ENCODE measurements around the gene SPATC1L. TPM values are rescaled to one million over a fixed set of nuclear protein-coding genes. Genes with fewer than 3 reads are reported as not detected.
"Not testable (repeated sequence)": the region's sequence is repeated elsewhere in the genome, so short reads cannot be mapped to it uniquely, and the experiment has no call there.

The SPATC1L gene
- total RNA-seq, 1 donor from 2014 or later, result 4.5 TPM

- DNase-seq (ENCODE audit: low read depth), result not testable (repeated sequence)
Observed at GRCh38 chr21:46200877-46201803, 16.9 kb upstream of the SPATC1L start.

- DNase-seq (ENCODE audit: low read depth), result no peak
Observed at GRCh38 chr21:46199436-46200373, 15.4 kb upstream of the SPATC1L start.

- DNase-seq (ENCODE audit: low read depth), result no peak
Observed at GRCh38 chr21:46196733-46197132, 12.5 kb upstream of the SPATC1L start.

GRCh38 chr21:46195595-46196195 is 11.4 kb upstream of the SPATC1L start:
- DNase-seq (ENCODE audit: low read depth), result no peak

GRCh38 chr21:46194374-46195334 is 10.4 kb upstream of the SPATC1L start:
- no peak for DNase-seq (ENCODE audit: low read depth)

GRCh38 chr21:46193829-46194373 is 9.6 kb upstream of the SPATC1L start:
- no peak for DNase-seq (ENCODE audit: low read depth)

GRCh38 chr21:46191686-46192575 is 7.7 kb upstream of the SPATC1L start:
- no peak for DNase-seq (ENCODE audit: low read depth)

- DNase-seq (ENCODE audit: low read depth), result peak; percentile 61
Observed at GRCh38 chr21:46191257-46191685, 7.0 kb upstream of the SPATC1L start.

- no peak for DNase-seq (ENCODE audit: low read depth)
Observed at GRCh38 chr21:46190491-46191131, 6.4 kb upstream of the SPATC1L start.

- no peak for DNase-seq (ENCODE audit: low read depth)
Observed at GRCh38 chr21:46189959-46190490, 5.8 kb upstream of the SPATC1L start.

- no peak for DNase-seq (ENCODE audit: low read depth)
Observed at GRCh38 chr21:46189213-46189958, 5.1 kb upstream of the SPATC1L start.

GRCh38 chr21:46188226-46189212 is 4.3 kb upstream of the SPATC1L start:
- peak; percentile 47 for DNase-seq (ENCODE audit: low read depth)

- no peak for DNase-seq (ENCODE audit: low read depth)
Observed at GRCh38 chr21:46187814-46188213, 3.6 kb upstream of the SPATC1L start.

GRCh38 chr21:46187261-46187660 is 3.0 kb upstream of the SPATC1L start:
- DNase-seq (ENCODE audit: low read depth), result no peak

GRCh38 chr21:46185716-46186115 is 1.5 kb upstream of the SPATC1L start:
- no peak for DNase-seq (ENCODE audit: low read depth)
